IPS-18c (cell line): ENCODE data around the gene AGBL5.

Experiments used
- H3K4me3 ChIP-seq: 2 replicates; pipeline ENCODE4 v1.7.0; 2013; ENCODE audit warnings: low read depth, mild to moderate bottlenecking, low read length, moderate library complexity; ENCODE audit not compliant: insufficient read depth
- H3K9me3 ChIP-seq: one replicate; pipeline ENCODE4 v1.6.1; 2013; ENCODE audit warnings: mild to moderate bottlenecking, low read length, moderate library complexity; ENCODE audit not compliant: control insufficient read depth, insufficient read depth

The AGBL5 gene

DNA sequence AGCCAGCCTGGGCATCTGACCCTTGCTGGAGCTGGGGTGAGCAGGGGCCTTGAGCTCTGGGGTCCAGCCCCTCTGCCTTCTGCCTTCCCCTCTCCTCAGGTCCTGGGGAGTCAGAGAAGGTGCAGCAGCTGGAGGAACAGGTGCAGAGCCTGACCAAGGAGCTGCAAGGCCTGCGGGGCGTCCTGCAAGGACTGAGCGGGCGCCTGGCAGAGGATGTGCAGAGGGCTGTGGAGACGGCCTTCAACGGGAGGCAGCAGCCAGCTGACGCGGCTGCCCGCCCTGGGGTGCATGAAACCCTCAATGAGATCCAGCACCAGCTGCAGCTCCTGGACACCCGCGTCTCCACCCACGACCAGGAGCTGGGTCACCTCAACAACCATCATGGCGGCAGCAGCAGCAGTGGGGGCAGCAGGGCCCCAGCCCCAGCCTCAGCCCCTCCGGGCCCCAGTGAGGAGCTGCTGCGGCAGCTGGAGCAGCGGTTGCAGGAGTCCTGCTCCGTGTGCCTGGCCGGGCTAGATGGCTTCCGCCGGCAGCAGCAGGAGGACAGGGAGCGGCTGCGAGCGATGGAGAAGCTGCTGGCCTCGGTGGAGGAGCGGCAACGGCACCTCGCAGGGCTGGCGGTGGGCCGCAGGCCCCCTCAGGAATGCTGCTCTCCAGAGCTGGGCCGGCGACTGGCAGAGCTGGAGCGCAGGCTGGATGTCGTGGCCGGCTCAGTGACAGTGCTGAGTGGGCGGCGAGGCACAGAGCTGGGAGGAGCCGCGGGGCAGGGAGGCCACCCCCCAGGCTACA, 30.7 kb downstream of the AGBL5 start:
- no peak overlapping the region for H3K4me3 ChIP-seq
- H3K9me3 ChIP-seq = no peaks in the 10 kb centered on the region

DNA sequence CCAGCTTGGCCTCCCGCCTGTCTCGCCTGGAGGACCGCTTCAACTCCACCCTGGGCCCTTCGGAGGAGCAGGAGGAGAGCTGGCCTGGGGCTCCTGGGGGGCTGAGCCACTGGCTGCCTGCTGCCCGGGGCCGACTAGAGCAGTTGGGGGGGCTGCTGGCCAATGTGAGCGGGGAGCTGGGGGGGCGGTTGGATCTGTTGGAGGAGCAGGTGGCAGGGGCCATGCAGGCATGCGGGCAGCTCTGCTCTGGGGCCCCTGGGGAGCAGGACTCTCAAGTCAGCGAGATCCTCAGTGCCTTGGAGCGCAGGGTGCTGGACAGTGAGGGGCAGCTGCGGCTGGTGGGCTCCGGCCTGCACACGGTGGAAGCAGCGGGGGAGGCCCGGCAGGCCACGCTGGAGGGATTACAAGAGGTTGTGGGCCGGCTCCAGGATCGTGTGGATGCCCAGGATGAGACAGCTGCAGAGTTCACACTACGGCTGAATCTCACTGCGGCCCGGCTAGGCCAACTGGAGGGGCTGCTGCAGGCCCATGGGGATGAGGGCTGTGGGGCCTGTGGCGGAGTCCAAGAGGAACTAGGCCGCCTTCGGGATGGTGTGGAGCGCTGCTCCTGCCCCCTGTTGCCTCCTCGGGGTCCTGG, 31.4 kb downstream of the AGBL5 start:
- Histone ChIP-seq H3K9me3 (no peaks in the 10 kb centered on the region), H3K4me3 (no peak overlapping the region)

- no peaks in the 10 kb centered on the region for H3K9me3 ChIP-seq
- H3K4me3 ChIP-seq = no peak overlapping the region
These were observed 32.2 kb downstream of the AGBL5 start for GRCh38 chr2:27083410-27084296.

DNA sequence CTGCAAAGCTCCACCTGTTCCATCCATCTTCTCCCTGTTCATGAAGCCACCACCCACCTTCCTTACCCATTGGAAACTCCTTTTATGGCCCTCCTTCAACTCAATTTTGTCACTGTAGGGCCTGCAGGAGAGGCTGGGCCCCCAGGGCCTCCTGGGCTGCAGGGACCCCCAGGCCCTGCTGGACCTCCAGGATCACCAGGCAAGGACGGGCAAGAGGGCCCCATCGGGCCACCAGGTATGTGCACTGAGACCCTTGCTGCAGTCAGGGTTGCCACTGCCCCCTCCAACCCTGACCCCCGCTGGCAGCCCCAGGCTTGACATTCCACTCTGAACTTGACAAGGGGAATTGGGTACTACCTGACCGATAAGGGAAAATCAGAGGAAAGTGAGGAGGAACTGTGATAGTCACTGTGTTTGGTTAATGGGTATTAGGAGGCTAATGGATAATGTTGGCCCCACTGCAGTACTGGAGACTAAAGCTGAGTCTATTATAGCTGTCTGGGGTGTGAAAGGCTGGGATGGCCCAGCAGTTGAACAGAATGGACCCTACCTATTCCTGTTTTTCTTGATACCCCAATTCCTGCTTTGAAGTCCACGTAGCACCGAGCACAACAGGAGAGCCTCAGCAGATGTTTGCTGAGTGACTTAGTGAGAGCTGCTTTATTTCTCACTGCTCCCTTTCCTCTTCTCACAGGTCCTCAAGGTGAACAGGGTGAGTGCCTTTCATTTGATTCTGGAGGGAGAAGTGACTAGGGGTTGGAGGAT, 33.0 kb downstream of the AGBL5 start:
- no peaks in the 10 kb centered on the region for H3K9me3 ChIP-seq
- no peak overlapping the region for H3K4me3 ChIP-seq

DNA sequence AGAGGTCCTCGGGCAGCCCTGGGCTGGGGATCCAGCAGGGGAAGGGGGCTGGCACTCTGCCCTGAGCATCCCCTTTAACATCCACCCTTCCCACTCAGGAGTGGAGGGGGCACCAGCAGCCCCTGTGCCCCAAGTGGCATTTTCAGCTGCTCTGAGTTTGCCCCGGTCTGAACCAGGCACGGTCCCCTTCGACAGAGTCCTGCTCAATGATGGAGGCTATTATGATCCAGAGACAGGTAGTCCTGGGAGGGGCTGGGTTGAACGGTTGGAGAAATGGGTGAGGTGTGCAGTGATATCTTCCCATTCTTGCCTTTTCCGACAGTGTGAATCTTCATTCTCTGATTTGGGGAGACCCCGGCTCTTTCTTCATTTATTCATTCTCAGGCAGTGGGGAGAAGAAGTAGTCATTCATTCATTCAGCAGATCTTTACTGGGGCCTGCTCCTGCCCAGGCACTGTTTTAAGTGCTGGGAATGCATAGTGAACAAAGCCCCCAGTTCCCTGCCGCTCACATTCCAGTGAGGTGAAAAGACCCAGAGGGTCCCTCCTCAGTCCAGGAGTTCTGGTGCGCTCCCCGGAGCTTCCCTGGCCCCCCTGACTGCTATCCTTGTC, 33.7 kb downstream of the AGBL5 start:
- H3K4me3 ChIP-seq = peak overlapping the region; percentile 69
- H3K9me3 ChIP-seq = no peaks in the 10 kb centered on the region

DNA sequence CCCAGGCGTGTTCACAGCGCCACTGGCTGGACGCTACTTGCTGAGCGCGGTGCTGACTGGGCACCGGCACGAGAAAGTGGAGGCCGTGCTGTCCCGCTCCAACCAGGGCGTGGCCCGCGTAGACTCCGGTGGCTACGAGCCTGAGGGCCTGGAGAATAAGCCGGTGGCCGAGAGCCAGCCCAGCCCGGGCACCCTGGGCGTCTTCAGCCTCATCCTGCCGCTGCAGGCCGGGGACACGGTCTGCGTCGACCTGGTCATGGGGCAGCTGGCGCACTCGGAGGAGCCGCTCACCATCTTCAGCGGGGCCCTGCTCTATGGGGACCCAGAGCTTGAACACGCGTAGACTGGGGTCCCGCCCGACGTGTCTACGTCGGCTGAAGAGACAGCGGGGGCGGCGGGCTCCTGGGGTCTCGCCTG, 34.2 kb downstream of the AGBL5 start:
- peak overlapping the region; percentile 69 for H3K4me3 ChIP-seq
- no peaks in the 10 kb centered on the region for H3K9me3 ChIP-seq

DNA sequence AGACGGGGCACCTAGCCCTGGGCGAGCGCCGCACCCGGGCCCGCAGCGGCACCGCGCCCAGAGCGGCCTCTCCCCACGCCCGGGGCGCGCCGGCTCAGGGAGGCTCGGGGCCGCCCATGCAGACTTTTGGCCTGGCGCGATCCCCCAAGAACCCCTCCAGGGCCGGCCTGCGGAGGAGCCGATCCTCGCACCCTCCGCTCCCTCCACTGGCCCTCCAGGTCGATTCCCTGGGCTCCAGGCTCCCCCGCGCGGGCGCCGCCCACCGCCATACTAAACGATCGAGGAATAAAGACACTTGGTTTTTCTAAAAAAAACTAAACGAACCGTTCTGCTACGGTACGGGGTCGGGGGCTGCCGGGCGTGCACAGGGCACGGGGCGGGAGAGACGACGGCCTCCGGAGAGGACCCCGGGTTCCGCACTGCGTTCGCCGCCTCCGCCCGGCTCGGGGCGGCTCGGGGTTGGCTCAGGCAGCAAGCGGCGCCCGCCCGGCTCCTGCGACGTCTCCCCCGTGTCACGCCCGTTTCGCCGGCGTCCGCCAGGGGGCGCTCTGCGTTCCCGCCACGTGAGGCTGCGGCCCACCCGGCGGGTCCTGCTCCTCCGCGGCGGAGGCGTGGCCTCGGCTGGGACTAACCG, 34.7 kb downstream of the AGBL5 start:
- Histone ChIP-seq H3K4me3 (peak overlapping the region; percentile 75), H3K9me3 (no peaks in the 10 kb centered on the region)

- Histone ChIP-seq H3K9me3 (no peaks in the 10 kb centered on the region), H3K4me3 (peak within 1 kb of the TSS; percentile 75)
These were observed 35.5 kb downstream of the AGBL5 start, which contains the start of gene KHK for GRCh38 chr2:27086724-27087593. KHK (plus strand) TSS chr2:27086772; CDS start chr2:27087260, 488 bp downstream.

DNA sequence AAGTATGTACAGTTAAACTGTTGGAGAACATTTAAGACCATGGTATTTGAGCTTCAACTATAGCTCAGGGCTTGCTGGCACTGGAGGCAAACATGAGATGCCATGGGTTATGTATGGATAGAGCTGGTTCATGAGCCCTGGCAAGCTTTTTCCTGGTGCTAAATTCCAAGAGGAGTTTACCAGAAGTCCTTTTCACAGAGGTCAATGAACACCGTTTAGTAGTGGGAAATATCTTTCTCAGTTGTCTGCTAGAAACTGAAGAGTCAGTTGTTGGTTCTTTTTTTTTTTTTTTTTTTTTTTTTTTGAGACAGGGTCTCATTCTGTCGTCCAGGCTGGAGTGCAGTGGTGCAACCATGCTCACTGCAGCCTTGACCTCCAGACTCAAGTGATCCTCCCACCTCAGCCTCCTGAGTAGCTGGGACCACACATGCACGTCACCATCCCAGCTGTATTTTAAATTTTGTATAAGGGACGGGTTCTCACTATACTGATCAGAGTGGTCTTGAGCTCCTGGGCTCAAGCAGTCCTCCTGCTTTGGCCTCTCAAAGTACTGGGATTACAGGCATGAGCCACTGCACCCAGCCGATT, 36.4 kb downstream of the AGBL5 start:
- Histone ChIP-seq H3K9me3 (no peaks in the 10 kb centered on the region), H3K4me3 (no peak overlapping the region)

DNA sequence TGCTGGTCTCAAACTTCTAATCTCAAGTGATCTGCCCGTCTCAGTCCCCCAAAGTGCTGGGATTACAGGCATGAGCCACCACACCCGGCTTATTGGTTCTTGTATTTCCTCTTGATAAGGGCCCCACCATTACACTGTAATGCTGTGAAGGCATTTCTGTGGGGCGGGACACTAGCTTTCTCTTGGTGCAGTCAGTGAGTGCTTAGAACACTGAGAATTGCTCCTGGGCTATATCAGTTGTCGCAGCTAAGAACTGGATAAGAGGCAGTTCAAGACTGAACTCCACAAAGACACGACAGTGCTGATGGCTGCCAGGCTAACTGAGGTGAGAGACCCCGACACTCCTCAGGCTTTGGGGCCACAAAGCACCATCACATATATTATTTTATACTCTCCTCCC, 37.2 kb downstream of the AGBL5 start:
- Histone ChIP-seq H3K9me3 (no peaks in the 10 kb centered on the region), H3K4me3 (no peak overlapping the region)

DNA sequence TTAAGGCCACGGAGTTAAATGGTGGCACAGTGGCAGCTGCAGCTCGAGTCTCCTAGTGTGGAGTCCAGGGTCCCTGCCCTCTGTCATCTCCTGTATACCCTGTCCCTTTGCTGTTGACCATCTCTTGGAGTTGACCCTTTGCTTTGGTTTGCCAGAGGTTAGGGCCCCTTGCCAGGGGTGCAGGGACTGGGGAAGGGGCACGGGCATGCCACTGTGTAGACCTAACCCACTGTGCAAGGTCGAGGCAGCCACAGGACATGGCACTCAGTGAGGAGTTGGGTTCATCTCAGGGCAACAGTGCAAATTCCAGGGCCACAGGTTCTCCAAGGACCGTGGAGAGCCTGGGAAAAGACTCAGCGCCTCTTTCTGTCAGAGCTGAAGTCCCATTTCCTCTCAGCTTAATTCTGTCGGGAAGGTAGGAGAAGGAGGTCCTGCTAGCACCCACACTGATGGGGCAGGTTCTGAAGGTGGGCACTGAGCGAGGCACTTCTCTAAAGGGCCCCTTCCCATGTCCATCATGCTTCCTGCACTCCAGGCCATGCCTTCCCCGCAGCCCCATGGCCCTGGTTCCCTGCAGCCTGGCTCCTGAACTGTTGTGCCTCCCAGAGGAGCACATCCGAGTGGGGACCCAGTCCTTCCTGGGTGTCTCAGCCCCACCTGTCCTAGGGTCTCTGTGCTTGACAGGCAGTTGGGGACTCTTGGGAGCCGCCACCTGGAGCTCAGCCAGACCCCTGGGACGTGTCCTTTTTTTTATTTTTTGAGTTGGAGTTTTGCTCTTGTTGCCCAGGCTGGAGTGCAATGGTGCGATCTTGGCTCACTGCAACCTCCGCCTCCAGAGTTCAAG, 37.9 kb downstream of the AGBL5 start:
- no peak overlapping the region for H3K4me3 ChIP-seq

DNA sequence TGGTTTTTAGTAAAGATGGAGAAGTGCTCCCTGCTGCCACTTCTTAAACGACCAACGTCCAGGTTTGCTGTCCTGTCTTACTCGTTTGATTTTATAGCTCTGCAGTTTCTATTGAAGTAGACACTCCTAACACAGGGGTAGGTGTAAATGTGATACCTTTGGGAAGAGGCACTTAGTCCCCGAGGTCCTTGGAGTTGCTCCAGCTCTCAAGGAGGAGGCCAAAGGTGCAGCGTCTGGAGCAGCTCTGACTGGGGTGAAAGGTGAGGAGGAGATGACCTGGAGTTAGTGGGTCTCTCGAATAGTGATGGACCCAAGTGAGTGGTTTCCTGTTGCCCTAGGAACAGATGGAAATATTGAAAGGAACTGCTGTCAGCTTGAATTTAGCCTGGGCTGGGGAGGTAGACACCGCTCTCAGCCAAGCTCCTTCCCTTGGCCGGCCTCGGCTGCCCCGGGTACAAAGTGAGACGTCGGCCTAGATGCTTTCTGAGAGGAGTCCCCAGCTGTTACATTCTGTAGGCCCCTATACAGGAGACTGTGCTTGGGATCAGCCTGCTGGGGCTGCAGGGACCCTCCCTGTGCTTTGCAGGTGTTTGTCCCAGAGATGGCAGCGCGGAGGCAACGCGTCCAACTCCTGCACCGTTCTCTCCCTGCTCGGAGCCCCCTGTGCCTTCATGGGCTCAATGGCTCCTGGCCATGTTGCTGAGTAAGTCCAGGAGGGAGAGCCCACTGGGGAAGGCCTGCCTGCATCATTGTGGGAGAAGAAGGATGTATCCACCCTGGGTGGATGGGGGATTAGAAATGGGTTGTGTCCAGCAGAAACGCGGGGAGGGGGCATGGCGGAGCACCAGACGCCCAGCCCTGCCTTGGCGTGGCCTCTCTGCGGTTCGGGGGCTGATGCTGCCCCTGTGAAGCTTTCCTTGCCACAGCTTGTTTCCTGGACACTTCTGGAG, 40.6 kb downstream of the AGBL5 start:
- Histone ChIP-seq H3K4me3 (no peak overlapping the region), H3K9me3 (no peaks in the 10 kb centered on the region)

More for the DNA sequence above, 37.9 kb downstream of the AGBL5 start:
- H3K9me3 ChIP-seq = no peaks in the 10 kb centered on the region

- Histone ChIP-seq H3K4me3 (no peak overlapping the region), H3K9me3 (no peaks in the 10 kb centered on the region)
These were observed 41.4 kb downstream of the AGBL5 start for GRCh38 chr2:27092696-27093429.
